ENCODE data around the gene ARHGEF19. TPM values are rescaled to one million over a fixed set of nuclear protein-coding genes. Genes with fewer than 3 reads are reported as not detected.

The ARHGEF19 gene
- total and polyA plus RNA-seq, 2 of the 13 experiments (the other 11 are each of a cell fraction or from before 2014, with no cell fraction given), result 1.7 to 1.8 TPM

- Histone ChIP-seq H3K79me2 (ENCODE audit: insufficient read depth, low read length) (no peaks in the 10 kb centered on the region), H3K4me3 (replicated peaks in 1 of 3; ENCODE audit: insufficient read depth in 1 of 3, low read depth in 2 of 3, low read length in 3 of 3) (no peak overlapping the region), H2AFZ (ENCODE audit: low read length) (no peak overlapping the region), H3K9ac (ENCODE audit: insufficient read depth, low read depth, low read length) (no peak overlapping the region), H3K4me1 (ENCODE audit: insufficient read depth, low read length) (no peaks in the 10 kb centered on the region), H3K4me2 (ENCODE audit: low read depth, low read length) (no peak overlapping the region), H3K36me3 (replicated peaks in 1 of 2; ENCODE audit: control insufficient read depth in 1 of 2, insufficient read depth in 2 of 2, low read length in 2 of 2) (peaks cover 8 to 56% of the 10 kb centered on the region in 2 experiments), H4K20me1 (ENCODE audit: insufficient read depth, low read length) (no peaks in the 10 kb centered on the region), H3K9me3 (ENCODE audit: low read length) (no peaks in the 10 kb centered on the region), H3K27ac (ENCODE audit: extremely low read length, insufficient read depth, low read length) (no peak overlapping the region), H3K27me3 (ENCODE audit: control insufficient read depth in 1 of 2, insufficient read depth in 2 of 2, low read length in 2 of 2) (no peaks in the 10 kb centered on the region)
- BruUV-seq (replicated peaks), result no TSS peak
- ChIA-PET POLR2A (no interaction called here), CTCF (ENCODE audit: low intra/inter-chr PET ratio, low total read pairs) (no interaction called here)
- DNase-seq (ENCODE audit: low spot score) (no peak), FAIRE-seq (no peak), ATAC-seq (no peak)
- intact Hi-C loops (cut with micrococcal nuclease; ENCODE audit: unreplicated experiment), result no loop called here
- WGBS (ENCODE audit: low lambda C conversion rate), result 89% methylated on average over 4 of the region's 4 CpGs
- TF ChIP-seq ZNF703 (CRISPR knock-in tag; IDR thresholded peaks at IDR 0.05; ENCODE audit: borderline replicate concordance), result no peak
- TF ChIP-seq ZNF576 (CRISPR knock-in tag; IDR thresholded peaks at IDR 0.05), result no peak
- TF ChIP-seq ZNF543 (CRISPR knock-in tag; IDR thresholded peaks at IDR 0.05), result no peak
- TF ChIP-seq TBL1XR1 (IDR thresholded peaks at IDR 0.05; ENCODE audit: borderline replicate concordance, low read length, partially characterized antibody), result no peak
- TF ChIP-seq SRSF4 (IDR thresholded peaks at IDR 0.05; ENCODE audit: low read depth, low read length, poor library complexity, severe bottlenecking), result no peak
- TF ChIP-seq FOSL1 (CRISPR knock-in tag; IDR thresholded peaks at IDR 0.05; ENCODE audit: borderline replicate concordance), result no peak
- TF ChIP-seq NFIB (CRISPR knock-in tag; IDR thresholded peaks at IDR 0.05; ENCODE audit: borderline replicate concordance), result no peak
- TF ChIP-seq ZBTB37 (CRISPR knock-in tag; IDR thresholded peaks at IDR 0.05), result no peak
- no peak for TF ChIP-seq MAF1 (CRISPR knock-in tag; IDR thresholded peaks at IDR 0.05; ENCODE audit: borderline replicate concordance)
- TF ChIP-seq ZNF513 (CRISPR knock-in tag; conservative IDR thresholded peaks at IDR 0.05), result no peak
- no peak for TF ChIP-seq MTF1 (CRISPR knock-in tag; IDR thresholded peaks at IDR 0.05)
- no peak for TF ChIP-seq MED8 (CRISPR knock-in tag; IDR thresholded peaks at IDR 0.05; ENCODE audit: insufficient replicate concordance)
- TF ChIP-seq PBX2 (CRISPR knock-in tag; IDR thresholded peaks at IDR 0.05), result no peak
- TF ChIP-seq STAT5B (CRISPR knock-in tag; IDR thresholded peaks at IDR 0.05), result no peak
- TF ChIP-seq ZNF264 (CRISPR knock-in tag; IDR thresholded peaks at IDR 0.05), result no peak
- in situ Hi-C loops (cut with HindIII; ENCODE audit: extremely low pct_ligation_motif_present, low pct_unique_long_range_greater_than_20kb), result no loop called here
These were observed 44.0 kb upstream of the ARHGEF19 start for GRCh38 chr1:16256478-16256877.

All from HepG2 (cell line).